Renal cortical epithelial cell (primary cell): ENCODE data around the gene ANKHD1. TPM values are rescaled to one million over a fixed set of nuclear protein-coding genes. Genes with fewer than 3 reads are reported as not detected.

Source experiments
- DNase-seq: peaks from one replicate; pipeline ENCODE4 v3.0.0-alpha.2; 2011; ENCODE audit warnings: low read depth
- total RNA-seq: library from RNA; depleted of rRNA; stranded (reverse); fragments of >200 nt; gene quantifications from 2 replicates; pipeline ENCODE4 v1.2.3, GENCODE V29; 2014

Gene ANKHD1
- 36.1 and 81.5 TPM in 2 replicates for total RNA-seq

- peak; percentile 100 for DNase-seq
Measured at GRCh38 chr5:140401362-140402257, at the start of gene ANKHD1. Gene ANKHD1 (plus strand): TSS chr5:140401833. CDS start chr5:140401968, 135 bp downstream.

- no peak for DNase-seq
Measured at GRCh38 chr5:140355546-140355945, 46.1 kb upstream of the ANKHD1 start.

DNA sequence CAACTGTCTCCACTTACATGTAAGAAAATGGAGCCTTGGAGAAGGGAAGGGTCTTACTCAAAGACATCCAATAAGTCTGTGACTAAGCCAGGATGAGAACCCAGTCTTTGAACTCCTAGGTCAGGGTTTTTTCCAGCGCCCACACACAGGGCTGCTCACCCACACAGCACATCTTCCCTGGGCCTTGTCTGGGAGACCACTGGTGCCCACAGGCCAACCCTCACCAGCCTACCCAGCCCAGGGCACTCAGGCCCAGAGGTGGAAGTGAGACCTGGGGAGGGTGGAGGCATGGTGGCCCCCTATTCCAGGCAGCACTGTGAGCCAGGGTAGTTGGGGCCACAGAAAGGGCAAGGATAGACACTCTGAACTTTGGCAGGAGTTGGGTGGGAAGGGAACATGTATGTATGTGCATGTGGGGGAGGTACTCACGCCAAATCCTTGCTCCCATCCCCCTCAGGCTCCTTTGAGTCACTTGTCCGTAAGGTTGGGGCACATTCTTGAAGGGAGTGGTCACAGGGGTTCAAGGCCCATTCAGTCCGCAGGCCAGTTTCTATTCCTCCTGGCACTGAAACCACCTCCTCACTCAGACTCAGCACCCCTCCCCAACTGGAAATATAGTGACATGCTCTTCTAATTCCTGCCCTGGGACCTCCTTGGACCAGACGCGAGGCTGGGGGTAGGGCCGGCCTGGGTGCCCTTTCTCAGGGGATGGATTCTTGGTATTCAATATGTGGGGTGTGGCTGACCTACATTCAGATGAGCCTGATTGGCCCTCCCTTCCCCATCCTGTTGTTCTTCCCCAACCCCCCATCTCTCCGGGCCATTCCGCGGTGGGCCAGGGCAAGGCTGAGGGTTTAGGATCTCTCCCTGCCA is 44.5 kb upstream of the ANKHD1 start:
- DNase-seq, result no peak

DNA sequence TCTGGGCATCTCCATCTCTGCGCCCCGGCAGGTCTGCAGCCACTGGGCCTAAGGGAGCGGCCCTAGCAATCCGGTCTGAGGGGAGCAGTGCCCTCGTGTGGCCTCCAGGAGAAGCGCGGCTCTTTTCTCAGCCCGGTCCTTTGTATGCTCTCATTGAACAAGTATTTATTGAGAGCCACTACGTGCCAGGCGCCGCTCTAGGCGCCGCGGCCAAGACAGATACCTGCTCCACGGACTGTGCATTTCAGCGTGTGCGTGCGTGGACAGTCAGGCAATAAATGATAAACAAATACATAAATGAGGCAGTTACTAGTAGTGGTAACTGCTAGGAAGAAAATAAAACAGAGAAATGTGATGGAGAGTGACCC is 43.9 kb upstream of the ANKHD1 start:
- peak; percentile 70 for DNase-seq

DNA sequence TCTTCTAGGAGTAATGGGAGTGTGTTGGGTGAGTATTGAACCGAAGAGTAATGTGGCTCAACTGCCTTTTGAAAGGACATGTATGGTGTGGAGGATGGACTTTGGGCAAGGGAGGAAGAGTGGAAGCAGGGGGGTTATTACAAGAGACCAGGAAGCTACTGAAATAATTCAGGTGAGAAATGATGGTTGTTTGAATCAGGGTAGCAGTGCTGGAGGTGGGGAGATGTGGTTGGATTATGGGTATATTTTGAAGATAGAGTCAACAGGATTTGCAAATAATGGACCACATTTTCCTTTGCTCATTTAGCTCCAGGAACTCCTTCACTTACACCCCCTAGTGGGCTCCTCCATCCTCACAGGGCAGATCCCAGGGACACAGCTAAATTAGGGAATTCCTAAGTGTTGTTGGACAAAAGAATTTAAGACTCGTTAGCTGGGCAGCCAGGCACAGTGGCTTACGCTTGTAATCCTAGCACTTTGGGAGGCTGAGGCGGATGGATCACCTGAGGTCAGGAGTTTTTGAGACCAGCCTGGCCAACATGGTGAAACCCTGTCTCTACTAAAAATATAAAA is 42.8 kb upstream of the ANKHD1 start:
- peak; percentile 38 for DNase-seq

DNA sequence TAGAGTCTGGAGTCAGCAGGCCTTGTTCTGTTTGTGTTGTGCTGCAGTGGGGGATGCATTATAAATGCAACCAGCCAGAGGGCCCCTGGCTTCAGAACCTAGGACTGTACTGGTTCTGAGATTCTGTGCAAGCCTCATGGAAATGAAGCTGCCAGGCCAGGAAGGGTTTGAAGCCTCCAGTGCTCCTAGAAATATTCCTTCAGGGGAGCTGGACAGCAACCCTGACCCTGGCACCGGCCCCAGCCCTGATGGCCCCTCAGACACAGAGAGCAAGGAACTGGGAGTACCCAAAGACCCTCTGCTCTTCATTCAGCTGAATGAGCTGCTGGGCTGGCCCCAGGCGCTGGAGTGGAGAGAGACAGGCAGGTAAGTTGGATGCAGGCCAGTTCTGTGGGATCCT is 41.5 kb upstream of the ANKHD1 start, which contains the start of gene SLC4A9:
TSS of gene SLC4A9 (plus strand) at position 94 of the 400 bp plus-strand sequence. CDS start at position 137, 43 bp downstream.
- no peak for DNase-seq

DNA sequence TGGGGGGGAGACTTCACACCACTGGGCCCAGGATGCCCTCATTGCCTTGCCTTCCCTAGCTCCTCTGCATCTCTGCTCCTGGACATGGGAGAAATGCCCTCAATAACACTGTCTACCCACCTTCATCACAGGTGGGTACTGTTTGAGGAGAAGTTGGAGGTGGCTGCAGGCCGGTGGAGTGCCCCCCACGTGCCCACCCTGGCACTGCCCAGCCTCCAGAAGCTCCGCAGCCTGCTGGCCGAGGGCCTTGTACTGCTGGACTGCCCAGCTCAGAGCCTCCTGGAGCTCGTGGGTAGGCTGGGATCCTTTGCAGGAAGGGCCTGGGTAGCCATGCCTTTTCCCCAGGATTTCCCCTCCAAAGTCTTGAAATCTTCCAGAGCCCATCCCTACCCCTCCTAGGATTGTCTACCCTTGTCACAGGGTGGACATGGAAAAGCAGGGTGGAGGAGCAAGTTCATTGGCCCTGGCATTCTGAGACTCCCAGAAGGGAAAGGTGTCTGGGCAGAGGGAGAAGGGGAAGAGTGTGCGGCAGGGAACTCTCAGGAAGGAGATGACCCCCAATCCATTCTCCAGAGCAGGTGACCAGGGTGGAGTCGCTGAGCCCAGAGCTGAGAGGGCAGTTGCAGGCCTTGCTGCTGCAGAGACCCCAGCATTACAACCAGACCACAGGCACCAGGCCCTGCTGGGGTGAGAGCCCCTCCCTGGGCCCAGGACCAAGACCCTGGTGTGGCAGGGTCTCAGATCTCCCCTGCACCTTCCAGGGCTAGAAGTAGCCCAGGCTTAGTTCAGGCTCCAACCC is 40.8 kb upstream of the ANKHD1 start:
- DNase-seq, result no peak

DNA sequence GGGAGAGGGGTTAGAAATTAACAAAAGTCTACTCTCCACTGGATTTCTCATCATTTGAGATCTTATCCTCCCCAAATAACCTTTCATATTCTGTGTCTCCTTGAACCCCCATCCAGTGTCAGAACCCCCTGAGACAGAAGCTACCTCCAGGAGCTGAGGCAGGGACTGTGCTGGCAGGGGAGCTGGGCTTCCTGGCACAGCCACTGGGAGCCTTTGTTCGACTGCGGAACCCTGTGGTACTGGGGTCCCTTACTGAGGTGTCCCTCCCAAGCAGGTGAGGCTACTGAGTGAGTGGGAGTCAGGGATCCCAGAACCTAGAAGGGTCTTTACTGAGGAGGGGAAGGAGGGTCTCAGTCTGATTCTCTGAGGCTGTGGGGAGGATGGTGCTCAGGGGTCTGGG is 39.7 kb upstream of the ANKHD1 start:
- DNase-seq, result no peak

DNA sequence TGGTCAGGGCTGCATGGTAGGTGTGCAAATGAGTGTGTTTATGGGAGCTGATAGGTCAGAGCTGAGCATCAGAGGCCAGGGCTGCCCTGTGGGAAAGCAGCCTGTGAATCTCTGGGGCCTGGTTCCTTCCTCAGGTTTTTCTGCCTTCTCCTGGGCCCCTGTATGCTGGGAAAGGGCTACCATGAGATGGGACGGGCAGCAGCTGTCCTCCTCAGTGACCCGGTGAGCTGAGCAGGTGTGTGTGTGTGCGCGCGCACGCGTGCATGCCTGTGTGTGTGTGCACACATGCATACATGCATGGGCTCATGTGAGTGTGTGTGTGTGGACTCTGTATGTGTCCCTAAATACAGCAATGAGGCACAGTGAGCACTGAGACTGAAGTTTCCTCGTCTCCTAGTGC is 39.3 kb upstream of the ANKHD1 start:
- no peak for DNase-seq

GRCh38 chr5:140362875-140363630 is 38.6 kb upstream of the ANKHD1 start:
- DNase-seq, result no peak

- no peak for DNase-seq
Measured at GRCh38 chr5:140363631-140364471, 37.8 kb upstream of the ANKHD1 start.

DNA sequence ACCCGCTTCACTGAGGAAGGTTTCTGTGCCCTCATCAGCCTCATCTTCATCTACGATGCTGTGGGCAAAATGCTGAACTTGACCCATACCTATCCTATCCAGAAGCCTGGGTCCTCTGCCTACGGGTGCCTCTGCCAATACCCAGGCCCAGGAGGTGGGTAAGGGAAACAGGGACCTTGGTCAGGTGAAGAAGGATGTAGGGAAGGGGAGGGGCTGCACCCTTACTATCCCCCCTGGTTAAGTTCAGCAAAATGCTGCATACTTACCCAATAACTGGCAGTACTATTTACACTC is 37.2 kb upstream of the ANKHD1 start:
- DNase-seq, result no peak

GRCh38 chr5:140365282-140365681 is 36.4 kb upstream of the ANKHD1 start:
- DNase-seq, result no peak

DNA sequence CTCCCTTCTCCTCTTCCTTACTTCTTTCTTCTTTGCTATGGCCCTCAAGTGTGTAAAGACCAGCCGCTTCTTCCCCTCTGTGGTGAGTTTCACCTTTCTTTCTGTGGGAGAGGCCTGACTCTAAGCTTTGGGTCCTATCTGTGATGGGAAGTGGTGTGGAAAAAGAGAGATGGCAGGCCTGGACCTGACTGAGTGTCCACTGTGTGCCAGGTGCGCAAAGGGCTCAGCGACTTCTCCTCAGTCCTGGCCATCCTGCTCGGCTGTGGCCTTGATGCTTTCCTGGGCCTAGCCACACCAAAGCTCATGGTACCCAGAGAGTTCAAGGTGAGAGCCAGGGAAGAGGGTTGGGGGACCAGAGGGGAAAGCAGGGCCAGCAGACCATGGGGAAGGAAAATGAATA is 35.7 kb upstream of the ANKHD1 start:
- DNase-seq, result no peak

DNA sequence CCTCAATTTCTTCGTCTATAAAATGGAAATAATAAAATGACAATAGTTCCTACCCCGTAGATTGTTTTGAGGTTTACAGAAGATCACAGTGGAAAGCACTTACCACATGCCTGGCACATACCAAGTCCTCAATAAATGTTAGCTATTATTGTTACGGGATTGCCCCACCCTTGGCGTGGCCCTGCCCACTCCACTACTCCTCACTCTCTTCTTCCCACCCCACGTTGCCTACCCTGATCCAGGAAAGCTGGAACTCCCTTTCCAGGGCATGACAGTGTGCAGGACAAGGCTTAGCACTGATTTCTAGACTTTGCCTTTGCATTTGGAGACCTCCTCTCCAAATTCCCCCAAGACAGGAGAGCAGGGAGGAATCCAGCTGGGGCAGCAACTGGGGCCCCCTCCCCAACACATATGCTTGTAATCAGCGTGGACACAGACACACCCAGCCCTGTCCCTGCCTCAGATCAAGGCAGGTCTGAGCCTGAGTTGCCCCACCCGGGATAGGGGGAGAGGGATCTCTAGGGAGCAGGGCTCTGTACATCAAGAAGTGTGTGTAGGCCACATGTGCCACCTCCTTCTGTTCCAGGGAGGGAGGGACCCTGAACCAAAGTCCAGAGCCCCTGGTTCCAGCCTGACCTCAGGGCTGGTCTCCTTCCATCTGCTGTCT is 34.9 kb upstream of the ANKHD1 start:
- DNase-seq, result no peak

GRCh38 chr5:140367256-140368013 is 34.2 kb upstream of the ANKHD1 start:
- no peak for DNase-seq

GRCh38 chr5:140371356-140372151 is 30.1 kb upstream of the ANKHD1 start:
- no peak for DNase-seq

DNA sequence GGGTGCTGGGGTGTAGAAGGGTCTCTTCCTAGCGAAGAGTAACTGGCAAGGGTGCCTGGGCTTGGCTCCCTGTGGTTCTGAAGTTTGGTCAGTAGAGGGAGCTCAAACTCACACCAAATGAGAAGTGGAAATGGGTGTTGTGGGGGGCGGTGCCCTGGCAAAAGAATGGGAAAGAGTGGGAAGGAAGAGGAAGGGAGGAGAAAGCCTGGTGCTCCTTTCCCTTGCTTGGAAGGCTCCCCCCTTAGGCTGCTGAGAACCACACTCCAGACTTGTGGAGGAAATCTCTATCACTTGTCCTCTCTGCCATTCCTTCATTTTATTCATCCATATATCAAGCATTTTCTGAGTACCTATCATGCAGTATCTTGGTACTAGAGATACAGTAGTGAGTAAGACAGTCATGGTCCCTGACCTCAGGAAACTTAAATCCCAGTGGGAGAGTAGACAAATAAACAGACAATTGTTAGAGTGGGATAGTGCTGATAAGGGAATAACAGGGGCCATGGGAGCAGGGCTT is 28.6 kb upstream of the ANKHD1 start:
- DNase-seq, result peak; percentile 65
